GM18951 (cell line): ENCODE measurements around the gene LCP1.

Experiments used
- POLR2A ChIP-seq: IDR thresholded peaks from 4 replicates; pipeline ENCODE4 v1.6.1; 2011; ENCODE audit warnings: mild to moderate bottlenecking; ENCODE audit not compliant: insufficient read length, insufficient read depth; ENCODE audit errors: extremely low read depth
- in situ Hi-C: fragments of 300-500 bp; cut with MboI; formaldehyde crosslinking; loops from one replicate; pipeline ENCODE4 v1.12.0; 2022; ENCODE audit warnings: low sequenced_read_pairs, mixed read lengths, inconsistent platforms; ENCODE audit not compliant: unreplicated experiment

The LCP1 gene

DNA sequence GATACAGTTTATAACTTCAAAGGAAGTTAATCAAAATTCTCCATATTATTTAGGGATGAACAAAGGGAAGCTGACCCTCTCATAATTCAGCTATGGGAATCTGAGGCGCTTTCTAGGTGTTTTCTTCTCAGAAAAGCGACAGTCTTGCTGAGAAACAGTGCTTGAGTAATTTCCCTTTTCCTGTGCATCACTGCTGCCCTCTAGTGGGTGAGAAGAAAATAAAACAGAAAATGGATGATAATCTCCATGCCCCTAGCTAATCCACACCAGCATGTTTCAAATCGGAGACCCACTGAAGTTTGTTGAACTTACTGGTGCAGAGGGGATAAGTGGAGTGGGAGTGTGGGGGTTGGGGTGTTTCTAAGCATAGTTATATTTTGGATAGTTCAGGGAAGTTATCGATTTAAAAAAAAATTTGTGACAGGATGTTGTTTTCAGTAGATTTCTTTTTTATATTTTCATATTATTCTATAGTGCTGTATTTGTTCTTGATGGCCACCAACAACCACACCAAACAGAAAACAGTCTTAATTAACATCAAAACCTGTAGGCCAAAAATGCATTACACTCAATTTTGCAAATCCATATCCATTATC, 21.4 kb downstream of the LCP1 start:
- in situ Hi-C loops, result no loop called here
- TF ChIP-seq POLR2A, result no peak

DNA sequence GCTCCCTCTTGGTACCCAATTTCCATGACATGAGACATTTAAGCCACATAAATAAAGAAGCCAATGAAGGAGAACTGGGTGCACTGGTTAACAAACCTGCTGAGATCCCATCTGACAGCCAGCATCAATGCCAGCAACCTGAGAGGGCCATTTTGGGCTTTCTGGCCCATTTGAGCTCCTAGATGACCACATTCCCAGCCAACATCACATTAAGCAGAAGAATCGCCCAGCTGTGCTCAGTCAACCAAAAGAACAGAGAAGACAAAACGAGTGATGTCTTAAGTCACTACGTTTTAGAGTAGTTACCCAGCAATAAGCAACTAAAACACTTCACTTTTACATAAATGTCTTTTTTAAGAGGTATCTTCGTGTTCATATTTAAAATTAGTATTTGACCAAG, 21.9 kb downstream of the LCP1 start:
- in situ Hi-C loops, result no loop called here
- TF ChIP-seq POLR2A, result no peak

DNA sequence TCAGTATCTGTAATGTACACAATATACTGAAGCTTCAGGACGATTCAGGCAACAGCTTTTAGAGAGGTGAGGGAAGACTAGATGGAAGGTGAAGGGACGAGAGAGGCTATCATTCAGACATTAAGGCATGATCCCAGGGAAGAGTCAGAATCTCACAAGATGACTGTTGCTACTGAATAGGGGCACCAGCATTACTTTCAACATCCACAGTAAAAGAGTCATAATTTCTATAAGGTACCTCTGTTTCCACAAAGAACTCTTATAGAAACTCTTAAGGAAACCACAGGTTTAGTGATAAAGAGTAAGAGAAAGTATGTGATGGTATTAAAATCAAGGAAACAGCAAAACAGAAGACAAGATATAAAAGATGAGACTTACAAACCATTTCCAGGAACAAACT, 23.0 kb downstream of the LCP1 start:
- in situ Hi-C loops, result no loop called here
- no peak for TF ChIP-seq POLR2A

- in situ Hi-C loops, result no loop called here
Measured at GRCh38 chr13:46158222-46158621, 23.8 kb downstream of the LCP1 start.

DNA sequence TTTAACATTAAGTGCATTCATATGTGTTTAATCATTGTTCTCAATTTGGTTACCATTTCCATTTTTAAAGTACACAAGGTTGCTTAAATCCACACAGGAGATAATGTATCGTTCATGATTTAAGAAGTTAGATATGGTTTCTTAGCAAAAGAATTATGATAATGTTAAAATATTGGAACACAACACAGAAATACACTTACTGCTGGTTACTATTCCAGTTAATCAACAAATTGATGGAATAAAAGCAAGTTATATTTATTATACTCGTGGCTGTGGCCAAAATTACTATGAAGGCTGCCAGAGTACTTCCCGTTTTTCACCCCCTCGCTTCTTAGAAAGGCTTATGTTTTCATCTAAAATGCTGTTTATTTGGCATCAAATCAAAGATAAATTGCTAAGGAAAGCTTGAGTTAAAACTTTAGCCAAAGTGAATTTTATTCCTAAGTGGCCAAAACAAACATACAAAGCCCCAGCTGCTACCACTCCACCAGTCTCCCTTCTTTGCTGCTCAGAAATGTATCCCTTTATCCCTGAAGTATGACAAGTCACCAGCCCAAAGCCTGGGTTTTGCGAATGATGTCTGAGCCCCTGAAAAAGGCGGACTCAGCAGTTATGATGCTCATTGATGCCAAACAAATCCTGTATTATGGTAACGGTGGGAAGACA, 27.7 kb downstream of the LCP1 start:
- in situ Hi-C loops, result no loop called here

More at GRCh38 chr13:46158222-46158621, 23.8 kb downstream of the LCP1 start:
- no peak for TF ChIP-seq POLR2A

DNA sequence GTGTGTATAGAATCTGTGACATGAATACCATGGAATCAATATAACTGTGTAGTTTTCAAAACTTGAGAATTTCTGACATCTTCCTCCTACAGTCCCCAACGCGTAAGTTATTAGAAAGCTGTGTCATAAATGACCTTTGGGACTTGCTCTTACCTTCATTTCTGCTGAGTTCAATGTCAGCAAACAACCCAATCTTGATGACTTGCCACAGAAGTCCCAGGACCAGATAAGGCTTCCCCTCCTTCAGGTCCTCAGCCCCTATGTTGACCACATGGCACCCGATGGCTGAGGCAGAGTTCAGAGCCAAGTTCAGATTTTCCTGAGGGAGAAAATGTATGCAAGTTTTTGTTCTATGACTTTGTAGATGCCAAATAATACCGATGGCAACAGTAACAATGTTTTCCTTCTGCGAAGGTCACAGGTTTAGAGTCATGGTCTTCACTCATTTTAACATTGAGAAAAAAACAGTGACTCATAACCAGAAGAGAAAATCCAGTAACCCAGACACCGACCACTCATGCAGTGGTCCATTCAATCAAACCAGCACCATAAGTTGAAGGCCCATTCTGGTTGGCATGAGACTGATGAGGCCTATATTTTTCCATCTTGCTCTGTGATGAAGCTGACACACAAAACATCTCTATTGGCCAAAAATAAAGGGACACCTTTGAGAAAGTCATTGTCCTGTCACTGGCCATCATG, 29.2 kb downstream of the LCP1 start:
- no peak for TF ChIP-seq POLR2A
- in situ Hi-C loops, result no loop called here

More for the DNA sequence above, 27.7 kb downstream of the LCP1 start:
- TF ChIP-seq POLR2A, result no peak

GRCh38 chr13:46150134-46150693, 31.8 kb downstream of the LCP1 start:
- no peak for TF ChIP-seq POLR2A

DNA sequence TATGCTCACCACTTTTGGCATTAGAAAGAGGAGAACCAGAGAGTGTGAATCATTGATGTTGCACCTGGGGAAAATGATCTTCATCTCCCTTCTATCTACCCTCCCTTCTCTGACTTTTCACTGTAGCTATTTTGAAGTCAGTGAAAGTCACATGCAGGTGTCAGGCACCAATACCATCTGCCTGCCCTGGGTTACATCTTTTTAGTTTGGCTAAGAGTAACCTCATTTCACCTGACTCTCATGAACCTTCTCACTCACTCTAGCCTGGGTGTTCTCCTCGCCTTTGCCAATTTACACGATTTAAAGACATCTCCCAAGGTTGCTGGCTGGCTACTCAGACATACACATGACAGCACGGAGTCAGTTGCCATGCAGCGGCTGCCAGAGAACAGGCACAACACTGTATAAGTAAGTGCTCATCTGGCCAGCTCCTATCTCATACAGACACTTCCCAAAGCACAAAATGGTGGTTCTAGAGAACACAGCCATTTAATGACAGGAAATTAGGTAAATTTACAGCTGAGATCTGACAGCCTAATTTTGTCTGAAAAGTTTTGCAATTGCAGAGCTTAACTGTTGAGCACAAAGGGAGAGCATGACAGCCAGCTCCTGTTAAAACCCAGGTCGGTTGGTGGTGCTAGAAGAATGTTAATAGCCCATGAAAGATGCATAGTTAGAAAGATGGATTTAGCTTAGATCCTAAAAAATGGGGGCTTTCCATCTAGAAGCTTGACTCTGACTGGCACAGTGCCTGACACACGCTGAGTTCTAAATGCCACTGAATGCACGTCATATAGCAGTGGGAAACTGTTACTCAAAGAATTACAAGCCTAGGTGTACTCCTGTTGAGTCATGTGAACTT, 32.5 kb downstream of the LCP1 start:
- in situ Hi-C loops, result no loop called here
- no peak for TF ChIP-seq POLR2A

More at GRCh38 chr13:46150134-46150693, 31.8 kb downstream of the LCP1 start:
- in situ Hi-C loops, result no loop called here

- TF ChIP-seq POLR2A, result peak; percentile 20
- in situ Hi-C loops, result no loop called here
Measured at GRCh38 chr13:46146898-46147297, 35.1 kb downstream of the LCP1 start.

DNA sequence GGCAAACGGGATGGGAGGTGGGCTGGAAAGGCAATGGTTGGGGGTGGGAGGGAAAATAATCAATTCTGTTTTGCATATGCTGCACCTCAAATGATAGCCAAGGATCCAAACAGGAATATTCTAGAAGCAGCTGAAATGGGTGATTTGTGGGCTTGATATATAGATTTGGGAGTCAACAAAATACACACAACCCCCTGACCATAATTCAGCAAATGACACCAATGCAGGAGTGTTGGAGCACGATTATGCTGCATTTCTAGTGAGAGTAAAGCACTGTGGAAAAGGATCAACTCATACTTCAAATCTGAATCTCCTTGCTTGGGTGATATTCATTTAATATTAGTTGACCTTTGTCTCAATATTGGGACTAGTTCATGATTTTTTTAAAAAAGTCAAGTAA, 36.0 kb downstream of the LCP1 start:
- TF ChIP-seq POLR2A, result no peak
- in situ Hi-C loops, result no loop called here

DNA sequence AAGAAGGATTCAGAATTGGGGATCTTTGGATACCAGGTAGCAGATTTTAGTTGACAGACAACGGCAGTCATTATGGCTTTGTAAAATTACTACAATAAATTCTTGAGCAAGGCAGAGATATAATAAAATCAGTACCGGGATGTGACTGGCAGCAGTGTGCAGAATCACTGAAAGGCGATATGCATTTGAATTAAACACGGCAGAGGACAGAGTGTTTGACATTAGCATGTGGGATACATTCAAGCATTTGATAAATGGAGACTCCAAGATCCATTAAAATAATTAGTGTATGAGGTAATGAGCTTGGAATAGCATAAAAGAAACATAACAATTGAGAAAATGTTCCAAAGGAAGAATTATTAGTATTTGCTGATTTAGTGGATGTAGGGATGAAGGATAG, 36.8 kb downstream of the LCP1 start:
- in situ Hi-C loops, result no loop called here

GRCh38 chr13:46143184-46143701, 38.7 kb downstream of the LCP1 start:
- TF ChIP-seq POLR2A, result no peak
- in situ Hi-C loops, result no loop called here

More for the DNA sequence above, 36.8 kb downstream of the LCP1 start:
- TF ChIP-seq POLR2A, result no peak
